WTC11 (cell line): ENCODE data around the gene PRR5. TPM values are rescaled to one million over a fixed set of nuclear protein-coding genes. Genes with fewer than 3 reads are reported as not detected.

ENCODE experiments used
- ATAC-seq: fragments of 200-7000 bp; cut with Tn5 transposase; 2 replicates; pipeline ENCODE4 v1.10.0; 2021; ENCODE audit warnings: mild to moderate bottlenecking, moderate library complexity
- CTCF ChIA-PET: fragments of 300-600 bp; sonication (Branson Sonifier 250); formaldehyde crosslinking; loops from one replicate; lab custom pipeline; 2021; ENCODE audit warnings: antibody characterized with exemption; lab: Charles Lee
- POLR2A ChIA-PET: fragments of 350-600 bp; sonication (Branson Sonifier 250); formaldehyde crosslinking; loops from one replicate; lab custom pipeline; 2021; ENCODE audit warnings: antibody characterized with exemption; lab: Charles Lee
- DNase-seq: peaks from one replicate; pipeline ENCODE4 v3.0.0; 2021; ENCODE audit warnings: low spot score
- H3K27ac Mint-ChIP-seq: 2 replicates; pipeline ENCODE4 v1.8.0; 2021; ENCODE audit warnings: mixed read lengths
- H3K27me3 Mint-ChIP-seq: 2 replicates; pipeline ENCODE4 v1.8.0; 2021; ENCODE audit warnings: low read depth, mild to moderate bottlenecking, moderate library complexity, mixed read lengths
- H3K36me3 Mint-ChIP-seq: 2 replicates; pipeline ENCODE4 v1.8.0; 2021; ENCODE audit warnings: mixed read lengths
- H3K4me1 Mint-ChIP-seq: 2 replicates; pipeline ENCODE4 v1.8.0; 2022; ENCODE audit warnings: mixed read lengths
- H3K4me3 Mint-ChIP-seq: 2 replicates; pipeline ENCODE4 v1.8.0; 2021; ENCODE audit warnings: mild to moderate bottlenecking, moderate library complexity, mixed read lengths
- H3K9me3 Mint-ChIP-seq: 2 replicates; pipeline ENCODE4 v1.8.0; 2021; ENCODE audit warnings: mixed read lengths
- GABPB1 ChIP-seq: sonication (generic); formaldehyde crosslinking; IDR thresholded peaks from 2 replicates; pipeline ENCODE4 v1.8.1; 2023; ENCODE audit warnings: mild to moderate bottlenecking, missing genetic modification reagents
- JAZF1 ChIP-seq: fragments of 250-450 bp; sonication (Bioruptor Pico); IDR thresholded peaks from 2 replicates; pipeline ENCODE4 v1.9.0; 2021; ENCODE audit warnings: moderate library complexity, mild to moderate bottlenecking, inconsistent platforms
- MAX ChIP-seq: sonication (generic); formaldehyde crosslinking; IDR thresholded peaks from 2 replicates; pipeline ENCODE4 v1.8.0; 2022; ENCODE audit warnings: mild to moderate bottlenecking, missing genetic modification reagents
- MLX ChIP-seq: sonication (generic); formaldehyde crosslinking; IDR thresholded peaks from 2 replicates; pipeline ENCODE4 v1.8.1; 2023; ENCODE audit warnings: mild to moderate bottlenecking, missing genetic modification reagents, moderate library complexity
- NFYB ChIP-seq: sonication (generic); formaldehyde crosslinking; conservative IDR thresholded peaks from 2 replicates; pipeline ENCODE4 v1.8.0; 2022; ENCODE audit warnings: low read depth, missing genetic modification reagents
- PRDM15 ChIP-seq: sonication (generic); formaldehyde crosslinking; IDR thresholded peaks from 2 replicates; pipeline ENCODE4 v1.8.0; 2022; ENCODE audit warnings: missing genetic modification reagents
- RORB ChIP-seq: fragments of 250-450 bp; sonication (Bioruptor Pico); IDR thresholded peaks from 2 replicates; pipeline ENCODE4 v1.9.0; 2021; ENCODE audit warnings: mild to moderate bottlenecking
- SP1 ChIP-seq: sonication (generic); formaldehyde crosslinking; conservative IDR thresholded peaks from 2 replicates; pipeline ENCODE4 v1.8.1; 2022; ENCODE audit warnings: missing genetic modification reagents
- TCF7 ChIP-seq: sonication (generic); formaldehyde crosslinking; IDR thresholded peaks from 2 replicates; pipeline ENCODE4 v1.8.0; 2022; ENCODE audit warnings: mild to moderate bottlenecking, low read depth, missing genetic modification reagents, moderate library complexity
- TP53 ChIP-seq: sonication (generic); formaldehyde crosslinking; IDR thresholded peaks from 2 replicates; pipeline ENCODE4 v1.8.1; 2023; ENCODE audit warnings: mild to moderate bottlenecking, missing genetic modification reagents
- USF1 ChIP-seq: sonication (generic); formaldehyde crosslinking; IDR thresholded peaks from 2 replicates; pipeline ENCODE4 v1.8.0; 2022; ENCODE audit warnings: mild to moderate bottlenecking, missing genetic modification reagents
- ZNF423 ChIP-seq: fragments of 250-450 bp; sonication (Bioruptor Pico); IDR thresholded peaks from 2 replicates; pipeline ENCODE4 v2.1.2; 2022; ENCODE audit warnings: mild to moderate bottlenecking, moderate library complexity
- ZNF425 ChIP-seq: fragments of 250-450 bp; sonication (Bioruptor Pico); conservative IDR thresholded peaks from 2 replicates; pipeline ENCODE4 v1.9.0; 2021; ENCODE audit warnings: mild to moderate bottlenecking
- total RNA-seq: library from RNA; stranded (reverse); gene quantifications from 3 replicates; pipeline ENCODE4 v1.2.3, GENCODE V29; 2021

The PRR5 gene
- total RNA-seq, 1 experiment from 2014 or later: 15.6 TPM

- ChIA-PET POLR2A (no interaction called here), CTCF (interaction anchor here (2.4 kb wide), 1 partner anchor 23 kb away, joined by 31 read pairs; no protein-coding TSS in a partner anchor)
- no peak for DNase-seq
- Mint-ChIP-seq H3K27ac (no peak overlapping the region), H3K36me3 (no peaks in the 10 kb centered on the region), H3K4me3 (peak overlapping the region; percentile 69), H3K4me1 (peaks cover 5% of the 10 kb centered on the region; the same call in 1 of the 2 replicates), H3K9me3 (no peaks in the 10 kb centered on the region), H3K27me3 (peaks cover 39% of the 10 kb centered on the region)
- ATAC-seq: peak; percentile 4; the same call in 1 of the 2 replicates
- no peak for TF ChIP-seq USF1 (CRISPR knock-in tag)
Observed at GRCh38 chr22:44667829-44668189, 34.2 kb upstream of the PRR5 start.

GRCh38 chr22:44668190-44668885 is 33.7 kb upstream of the PRR5 start:
- no peaks in the 10 kb centered on the region for H3K36me3 Mint-ChIP-seq
- H3K4me3 Mint-ChIP-seq: peak overlapping the region; percentile 69
- POLR2A ChIA-PET: no interaction called here
- peaks cover 5% of the 10 kb centered on the region; the same call in 1 of the 2 replicates for H3K4me1 Mint-ChIP-seq
- CTCF ChIA-PET: interaction anchor here (1.2 to 6.1 kb wide), 8 partner anchors 7 to 675 kb away, joined by 3 to 57 read pairs (median 6); no protein-coding TSS in a partner anchor
- DNase-seq: peak; percentile 70
- H3K27me3 Mint-ChIP-seq: peaks cover 39% of the 10 kb centered on the region
- no peaks in the 10 kb centered on the region for H3K9me3 Mint-ChIP-seq
- ATAC-seq: peak; percentile 77
- no peak overlapping the region for H3K27ac Mint-ChIP-seq
- no peak for TF ChIP-seq GABPB1
- no peak for TF ChIP-seq RORB (CRISPR knock-in tag)
- no peak for TF ChIP-seq TCF7 (CRISPR knock-in tag)
- no peak for TF ChIP-seq ZNF423 (CRISPR knock-in tag)
- no peak for TF ChIP-seq NFYB (CRISPR knock-in tag)
- TF ChIP-seq SP1 (CRISPR knock-in tag): peak; percentile 46
- TF ChIP-seq MAX (CRISPR knock-in tag): no peak
- no peak for TF ChIP-seq MLX (CRISPR knock-in tag)
- no peak for TF ChIP-seq TP53
- peak; percentile 28 for TF ChIP-seq PRDM15 (CRISPR knock-in tag)
- no peak for TF ChIP-seq JAZF1 (CRISPR knock-in tag)
- no peak for TF ChIP-seq ZNF425 (CRISPR knock-in tag)
- TF ChIP-seq, all 79 proteins: peak for 2
